ENCODE data around the gene KCNJ18.
"Not testable (repeated sequence)": the region's sequence is repeated elsewhere in the genome, so short reads cannot be mapped to it uniquely, and the experiment has no call there.

DNA sequence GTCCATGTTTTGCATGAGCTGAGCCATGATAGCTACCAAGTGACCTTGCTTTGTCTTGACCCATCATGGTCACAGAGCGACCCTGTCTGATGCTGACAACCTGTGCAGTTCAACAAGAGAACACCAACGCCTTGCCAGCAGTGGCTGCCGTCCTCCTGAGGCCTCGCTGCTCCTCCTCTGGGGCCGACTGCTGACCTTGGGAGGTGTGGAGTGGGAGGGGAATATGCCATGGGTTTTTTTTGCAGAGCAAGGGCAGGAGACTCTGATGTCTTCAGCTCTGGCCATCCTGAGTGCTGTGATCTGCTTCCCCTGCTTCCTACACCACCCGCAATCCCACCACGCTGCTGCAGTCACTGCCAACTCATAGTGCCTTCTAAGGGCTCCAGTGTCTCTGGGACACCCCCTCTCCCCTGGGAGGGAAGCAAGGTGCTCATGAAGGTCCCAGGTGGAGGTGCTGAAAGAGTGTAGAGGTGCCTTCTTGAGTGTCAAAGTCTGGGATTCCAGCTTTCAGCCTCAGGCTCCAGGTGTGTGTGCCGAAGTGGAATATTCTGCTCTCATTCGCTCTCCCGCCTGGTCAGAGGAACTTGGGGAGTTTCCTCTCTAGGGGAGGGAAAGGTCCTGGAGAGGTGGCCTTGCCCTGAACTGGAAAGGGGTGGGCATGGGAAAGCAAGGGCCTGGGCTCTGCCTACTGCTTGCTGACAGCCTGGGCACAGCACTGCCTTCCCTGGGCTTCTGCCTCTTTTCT lies 22.5 kb upstream of the KCNJ18 start:
- TF ChIP-seq, protein P1, sequence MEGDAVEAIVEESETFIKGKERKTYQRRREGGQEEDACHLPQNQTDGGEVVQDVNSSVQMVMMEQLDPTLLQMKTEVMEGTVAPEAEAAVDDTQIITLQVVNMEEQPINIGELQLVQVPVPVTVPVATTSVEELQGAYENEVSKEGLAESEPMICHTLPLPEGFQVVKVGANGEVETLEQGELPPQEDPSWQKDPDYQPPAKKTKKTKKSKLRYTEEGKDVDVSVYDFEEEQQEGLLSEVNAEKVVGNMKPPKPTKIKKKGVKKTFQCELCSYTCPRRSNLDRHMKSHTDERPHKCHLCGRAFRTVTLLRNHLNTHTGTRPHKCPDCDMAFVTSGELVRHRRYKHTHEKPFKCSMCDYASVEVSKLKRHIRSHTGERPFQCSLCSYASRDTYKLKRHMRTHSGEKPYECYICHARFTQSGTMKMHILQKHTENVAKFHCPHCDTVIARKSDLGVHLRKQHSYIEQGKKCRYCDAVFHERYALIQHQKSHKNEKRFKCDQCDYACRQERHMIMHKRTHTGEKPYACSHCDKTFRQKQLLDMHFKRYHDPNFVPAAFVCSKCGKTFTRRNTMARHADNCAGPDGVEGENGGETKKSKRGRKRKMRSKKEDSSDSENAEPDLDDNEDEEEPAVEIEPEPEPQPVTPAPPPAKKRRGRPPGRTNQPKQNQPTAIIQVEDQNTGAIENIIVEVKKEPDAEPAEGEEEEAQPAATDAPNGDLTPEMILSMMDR (IDR thresholded peaks at IDR 0.05), result not testable (repeated sequence)
- not testable (repeated sequence) for TF ChIP-seq POLR2A (IDR thresholded peaks at IDR 0.05)

Measured in transverse colon (tissue), 3 donors.